ENCODE measurements around the gene ERI2.
"Not testable (repeated sequence)": the region's sequence is repeated elsewhere in the genome, so short reads cannot be mapped to it uniquely, and the experiment has no call there.

ERI2 gene

DNA sequence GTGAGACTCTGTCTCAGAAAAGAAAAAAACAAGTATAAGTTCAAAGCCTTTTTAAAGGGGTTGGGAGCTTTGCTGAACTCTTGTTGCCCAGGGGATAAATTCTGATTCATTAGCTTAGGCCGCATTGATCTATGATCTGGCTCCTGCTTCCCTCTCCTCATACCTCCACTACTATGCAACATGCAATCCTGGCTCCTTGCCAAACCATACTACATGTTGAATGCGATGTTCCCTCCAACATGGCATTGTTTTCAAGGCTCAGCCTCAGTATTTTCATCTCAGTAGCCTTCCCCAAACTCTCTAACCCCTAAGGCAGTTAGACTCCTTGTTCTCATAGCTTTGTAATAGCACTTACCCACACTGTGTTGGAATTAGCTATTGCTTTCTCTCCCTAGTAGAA lies 6.2 kb upstream of the ERI2 start:
- DNase-seq, result no peak

DNA sequence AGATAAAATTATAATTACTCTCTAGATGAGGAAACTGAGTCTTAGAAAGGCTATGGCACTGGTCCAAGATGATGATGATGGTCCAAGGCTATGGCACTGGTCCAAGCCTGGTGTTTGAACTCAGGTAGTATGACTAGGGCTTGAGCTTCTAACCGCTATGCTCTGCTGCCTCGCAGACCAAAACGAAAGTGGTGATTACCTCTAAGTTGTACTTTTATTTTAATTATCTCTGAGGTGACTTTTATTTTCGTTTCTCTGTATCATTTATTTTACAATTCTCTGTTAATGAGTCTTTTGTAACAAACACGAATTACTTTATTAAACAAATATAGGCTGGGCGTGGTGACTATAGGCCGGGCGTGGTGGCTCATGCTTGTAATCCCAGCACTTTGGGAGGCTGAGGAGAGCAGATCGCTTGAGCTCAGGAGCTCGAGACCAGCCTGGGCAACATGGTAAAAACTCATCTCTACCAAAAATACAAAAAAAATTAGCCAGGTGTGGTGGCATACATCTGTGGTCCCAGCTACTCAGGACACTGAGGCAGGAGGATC lies 5.7 kb upstream of the ERI2 start:
- DNase-seq, result no peak

DNA sequence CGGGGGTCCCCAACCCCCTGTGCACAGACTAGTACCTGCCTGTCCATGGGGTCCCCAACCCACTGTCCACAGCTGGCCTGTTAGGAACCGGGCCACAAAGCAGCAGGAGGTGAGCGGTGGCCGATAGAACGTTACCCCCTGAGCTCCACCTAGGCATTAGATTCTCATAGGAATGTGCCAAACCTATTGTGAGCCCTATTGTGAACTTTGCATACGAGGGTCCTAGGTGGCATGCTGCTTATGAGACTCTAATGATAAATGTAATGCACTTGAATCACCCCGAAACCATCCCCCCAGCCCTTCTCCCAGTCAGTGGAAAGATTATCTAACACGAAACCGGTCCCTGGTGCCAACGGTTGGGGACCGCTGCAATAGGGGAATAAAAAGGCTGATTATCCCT lies 1.6 kb upstream of the ERI2 start:
- no peak for DNase-seq

DNA sequence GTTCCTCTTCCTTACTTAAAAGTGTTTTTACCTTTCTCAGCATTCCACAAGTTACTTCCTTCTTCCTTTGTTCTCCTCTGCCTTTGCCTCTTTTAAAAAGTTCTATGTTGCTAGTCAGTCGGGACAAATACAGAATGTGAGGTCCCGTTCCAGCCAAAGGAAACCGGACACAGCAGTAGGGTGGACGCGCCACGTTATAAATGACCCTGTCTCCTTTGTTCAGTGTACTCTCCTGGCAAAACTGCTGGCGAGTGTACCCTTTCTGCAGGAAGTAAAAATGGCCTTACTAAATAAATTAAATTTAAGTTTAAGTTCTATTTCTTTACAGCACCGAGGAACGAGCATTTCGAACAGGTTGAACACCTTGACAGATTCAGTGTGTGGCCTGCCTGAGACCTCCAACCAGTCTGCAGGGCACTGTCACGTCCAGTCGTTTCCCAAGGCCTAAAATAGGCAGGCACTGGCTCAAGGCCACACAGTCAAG lies 546 bp downstream of the ERI2 start:
- DNase-seq, result not testable (repeated sequence)

DNA sequence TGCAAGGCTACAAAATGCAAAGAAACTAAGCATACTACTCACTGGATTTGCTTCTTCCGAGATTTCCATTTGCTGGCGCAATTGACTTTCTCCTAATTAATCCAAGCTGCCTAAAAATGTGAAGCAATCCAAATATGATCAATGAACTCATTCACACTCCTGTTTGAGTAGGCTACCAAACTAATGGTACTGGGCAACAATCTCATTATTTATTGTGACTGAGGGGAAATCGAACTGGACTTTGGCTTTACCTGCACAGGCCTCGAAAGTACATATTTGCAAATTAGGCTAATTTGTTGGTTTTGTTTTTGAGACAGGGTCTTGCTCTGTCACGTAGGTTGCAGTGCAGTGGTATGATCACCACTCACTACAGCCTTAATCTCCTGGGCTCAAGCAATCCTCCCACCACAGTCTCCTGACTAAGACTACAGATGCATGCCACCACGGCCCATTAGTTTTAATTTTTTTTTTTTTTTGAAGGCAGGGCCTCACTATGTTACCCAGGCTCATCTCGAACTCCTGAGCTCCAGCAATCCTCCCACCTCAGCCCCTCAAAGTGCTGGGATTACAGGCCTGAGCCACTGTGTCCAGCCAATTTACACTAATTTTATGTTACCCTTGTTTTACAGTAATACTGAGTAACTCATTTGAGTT lies 2.6 kb downstream of the ERI2 start:
- no peak for DNase-seq

DNA sequence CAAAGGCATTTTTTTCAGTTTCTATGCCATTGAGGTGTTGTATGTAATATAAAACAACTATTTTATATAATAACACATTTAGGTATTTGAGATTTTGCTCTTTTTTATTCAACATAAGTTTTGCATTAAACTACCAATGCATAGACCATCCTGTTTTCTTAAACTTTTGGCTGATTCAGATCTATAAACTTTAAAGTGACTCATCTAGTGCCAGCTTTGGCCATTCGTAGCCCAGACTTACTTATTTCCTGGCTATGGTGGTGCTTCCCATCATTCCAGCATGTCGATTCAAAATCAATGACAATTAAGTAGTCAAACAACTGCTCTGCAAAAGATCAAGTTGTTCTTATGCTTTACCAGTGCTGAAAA lies 3.1 kb downstream of the ERI2 start:
- DNase-seq, result no peak

DNA sequence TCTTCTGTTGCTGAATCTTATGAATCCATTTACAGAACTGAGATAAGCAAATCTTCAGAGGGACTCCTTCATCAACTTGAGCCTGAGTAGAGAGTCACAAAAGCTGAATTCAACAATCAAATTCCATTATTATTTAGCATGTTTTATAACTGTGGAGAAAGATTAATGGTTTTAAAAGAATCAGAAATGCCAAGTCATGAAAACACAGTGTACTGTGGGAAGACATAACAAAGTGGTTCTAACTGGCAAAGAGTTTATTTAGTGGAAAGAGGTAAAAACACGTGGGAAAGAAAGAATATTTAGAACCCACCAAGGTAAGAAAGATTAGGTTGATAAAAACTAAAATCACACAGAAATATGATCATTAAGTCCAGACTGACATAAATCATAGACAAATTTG lies 5.0 kb downstream of the ERI2 start:
- no peak for DNase-seq

DNA sequence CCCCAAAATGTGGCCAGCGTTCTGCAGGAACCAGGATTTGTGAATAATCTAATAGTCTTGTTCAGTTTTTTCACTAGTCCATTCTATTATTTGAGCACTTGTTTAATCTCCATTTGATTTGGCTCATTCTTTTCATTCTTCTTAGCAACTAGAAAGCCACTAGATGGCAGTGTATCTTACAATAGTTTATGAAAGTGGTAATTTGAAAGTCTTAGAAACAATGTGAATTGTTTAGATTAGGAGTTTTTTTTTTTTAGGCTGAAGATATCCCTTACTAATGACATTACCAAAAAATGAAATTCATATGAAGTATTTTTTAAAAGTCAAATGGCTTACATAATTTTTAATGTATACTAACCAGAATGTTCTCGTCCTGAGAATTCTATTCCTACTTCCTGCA lies 6.7 kb downstream of the ERI2 start:
- peak in 2 of 3 experiments; percentile 12 to 18 for DNase-seq

DNA sequence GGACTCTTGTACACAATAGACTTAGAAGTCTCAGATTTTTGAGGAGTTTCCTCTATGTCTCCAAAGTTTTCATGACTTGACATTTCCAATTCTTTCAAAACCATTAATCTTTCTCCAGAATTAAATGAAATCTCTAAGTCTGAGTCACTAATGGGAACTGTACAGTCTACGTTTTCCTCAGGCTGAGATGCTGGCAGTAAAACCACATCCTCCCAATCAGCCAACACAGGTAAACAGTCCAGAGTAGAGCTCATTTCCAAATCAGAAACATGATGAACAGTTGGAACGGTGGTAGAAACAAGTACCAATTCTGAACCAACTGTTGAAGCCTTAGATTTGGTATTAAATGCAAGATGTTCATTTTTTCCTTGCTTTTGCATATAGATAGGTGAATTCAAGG lies 7.9 kb downstream of the ERI2 start:
- DNase-seq, result no peak

DNA sequence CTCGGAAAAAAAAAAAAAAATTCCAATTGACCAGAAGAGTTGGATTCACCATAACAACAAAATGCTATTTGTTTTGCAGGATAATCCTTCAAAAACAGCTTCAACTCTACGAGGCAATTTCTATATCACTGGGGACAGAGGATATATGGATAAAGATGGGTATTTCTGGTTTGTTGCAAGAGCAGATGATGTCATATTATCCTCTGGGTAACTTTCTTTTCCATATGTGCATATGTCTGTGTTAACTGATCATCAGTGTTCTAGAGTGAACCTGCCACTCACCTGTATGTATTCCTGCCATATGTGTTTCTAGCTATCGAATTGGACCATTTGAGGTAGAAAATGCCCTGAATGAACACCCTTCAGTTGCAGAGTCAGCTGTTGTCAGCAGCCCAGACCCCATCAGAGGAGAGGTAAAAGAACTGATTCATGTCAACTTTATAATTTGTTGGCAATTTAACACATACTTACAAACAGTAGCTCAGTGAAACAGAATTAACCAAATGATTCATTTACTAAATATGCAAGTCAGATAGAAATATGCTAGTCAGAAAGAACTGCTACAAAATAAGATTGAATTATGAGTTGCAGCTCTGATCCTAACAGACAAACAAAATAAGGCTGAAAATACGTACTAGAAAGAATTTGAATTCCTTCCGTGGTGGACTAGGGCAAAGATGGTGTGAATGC lies 14.2 kb downstream of the ERI2 start:
- no peak for DNase-seq

DNA sequence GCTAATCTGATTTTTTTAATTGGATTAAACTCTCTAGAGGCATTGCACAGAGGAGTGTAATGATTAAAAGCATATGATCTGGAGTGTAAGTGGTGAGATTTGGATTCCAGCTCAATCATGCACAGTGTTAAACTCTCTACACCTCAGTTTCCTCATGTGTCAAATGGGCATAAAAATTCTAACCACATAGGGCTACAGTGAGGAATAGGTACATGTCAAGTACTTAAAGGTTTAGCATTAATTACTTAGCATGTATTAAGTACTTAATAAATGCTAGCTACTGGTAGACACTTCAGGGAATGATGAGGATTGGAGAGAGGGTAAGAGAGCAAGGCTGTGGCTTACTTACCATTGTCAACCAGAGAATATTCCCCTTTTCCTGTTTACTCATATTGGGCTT lies 17.1 kb downstream of the ERI2 start:
- no peak for DNase-seq

DNA sequence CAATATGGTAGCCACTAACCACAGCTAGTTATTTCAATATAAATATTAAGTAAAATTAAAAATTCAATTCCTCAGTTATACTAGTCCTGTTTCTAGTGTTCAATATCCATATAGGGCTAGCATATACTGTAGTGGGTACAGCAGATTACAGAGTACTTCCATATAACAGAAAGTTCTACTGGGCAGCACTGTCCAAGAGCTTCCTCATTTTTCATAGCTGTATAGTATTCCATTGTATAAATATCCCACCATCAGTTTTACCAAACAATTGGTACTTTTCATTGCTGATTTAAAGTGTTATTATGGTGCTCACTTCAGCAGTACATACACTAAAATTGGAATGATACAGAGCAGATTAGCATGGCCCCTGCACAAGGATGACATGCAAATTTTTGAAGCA lies 22.1 kb downstream of the ERI2 start:
- no peak for DNase-seq

DNA sequence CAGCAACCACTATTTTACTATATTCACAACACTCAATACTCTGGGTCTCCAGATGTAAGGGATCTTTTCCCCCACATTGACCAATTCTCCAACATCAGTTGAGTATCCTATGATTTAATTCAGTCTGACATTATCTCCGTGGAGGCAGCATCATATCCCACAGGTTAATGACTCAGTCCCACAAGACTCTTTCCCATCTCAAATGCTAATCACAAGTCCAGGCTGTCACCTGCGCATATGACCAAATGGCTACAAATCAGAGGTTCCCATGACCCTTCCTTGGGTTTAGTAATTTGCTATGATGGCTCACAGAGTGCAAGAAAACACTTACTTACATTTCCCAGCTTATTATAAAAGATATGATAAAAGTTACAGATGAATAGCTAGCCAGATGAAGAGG lies 23.8 kb downstream of the ERI2 start:
- DNase-seq, result no peak

DNA sequence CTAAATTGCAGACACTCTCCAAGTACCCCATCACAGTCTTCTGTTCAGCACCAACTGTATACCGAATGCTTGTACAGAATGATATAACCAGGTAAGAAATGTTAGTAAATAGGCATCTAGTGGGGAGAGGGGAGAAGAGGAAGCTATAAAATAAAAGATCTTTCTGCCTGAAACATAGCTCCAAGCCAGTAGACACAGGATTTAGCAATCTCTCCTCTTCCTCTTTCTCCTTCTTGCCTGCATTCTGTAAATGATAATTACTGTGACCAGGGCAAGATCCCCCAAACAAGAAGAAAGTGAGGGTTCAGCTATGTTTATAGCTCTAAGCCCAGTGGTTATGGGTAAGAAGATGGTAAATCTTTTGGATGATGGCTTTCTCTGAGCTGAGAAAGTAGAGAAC lies 24.6 kb downstream of the ERI2 start:
- DNase-seq, result no peak

DNA sequence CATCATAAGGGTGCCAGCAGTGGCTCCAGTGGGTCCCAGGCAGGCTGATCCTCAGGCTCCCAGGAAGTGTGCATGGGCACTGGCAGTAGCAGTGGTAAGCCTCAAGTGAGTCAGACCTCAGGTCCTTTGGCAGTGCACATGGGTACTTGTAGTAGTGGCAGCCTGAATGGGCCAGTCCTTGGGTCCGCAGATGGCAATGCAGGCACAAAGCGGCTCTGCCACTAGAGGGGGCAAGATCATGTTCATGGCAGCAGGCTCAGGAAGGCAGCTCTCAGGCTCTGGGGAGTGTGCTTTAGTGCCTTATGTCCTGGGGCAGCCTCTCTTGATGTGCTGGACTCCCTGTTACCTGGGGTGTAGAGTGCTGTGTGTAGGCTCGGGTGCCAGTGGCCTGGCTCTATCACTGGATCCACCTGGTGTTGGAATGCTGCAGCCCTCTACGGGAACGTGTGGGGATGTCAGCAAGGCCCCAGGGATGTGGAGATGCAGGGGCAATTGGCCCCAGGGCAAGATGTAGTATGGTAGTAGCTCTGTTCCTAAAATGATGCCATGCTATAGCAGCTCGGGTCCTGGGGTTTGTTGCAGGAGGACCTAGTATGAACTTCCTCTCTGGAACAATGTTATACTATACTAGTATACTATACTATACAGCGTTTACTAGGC lies 31.4 kb downstream of the ERI2 start:
- peak in 2 of 3 experiments; percentile 0 to 5 for DNase-seq

DNA sequence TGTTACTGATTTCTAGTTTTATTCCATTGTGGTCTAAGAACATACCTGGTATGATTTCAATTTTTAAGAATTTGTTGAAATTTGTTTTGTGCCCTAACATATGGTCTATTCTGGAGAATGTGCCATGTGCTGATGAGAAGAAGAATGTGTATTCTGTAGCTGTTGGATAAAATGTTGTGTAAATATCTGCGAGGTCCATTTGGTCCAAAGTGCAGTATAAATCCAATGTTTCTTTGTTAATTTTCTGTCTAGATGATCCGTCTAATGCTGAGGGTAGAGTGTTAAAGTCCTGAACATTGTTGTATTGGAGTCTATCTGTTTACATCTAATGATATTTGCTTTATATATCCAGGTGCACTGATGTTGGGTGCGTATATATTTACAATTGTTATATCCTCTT lies 32.6 kb downstream of the ERI2 start:
- no peak for DNase-seq

DNA sequence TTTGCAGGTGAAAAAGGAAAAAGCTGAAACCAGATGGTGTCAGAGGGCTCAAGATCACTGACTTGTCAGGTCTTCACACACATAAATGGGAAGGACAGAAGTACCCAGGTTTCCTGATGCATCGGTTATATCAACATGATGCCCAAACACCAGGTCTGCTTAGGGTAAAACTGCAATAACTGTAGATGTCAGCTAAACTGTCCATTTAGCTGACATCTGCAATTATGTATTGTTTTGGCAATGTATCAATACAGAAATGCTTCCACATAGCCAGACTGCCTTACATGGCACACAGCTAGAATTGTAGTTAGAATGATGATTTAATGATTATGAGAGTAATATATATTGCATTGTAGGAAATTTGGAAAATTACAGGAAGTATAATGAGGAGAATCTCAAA lies 37.5 kb downstream of the ERI2 start:
- DNase-seq, result no peak

DNA sequence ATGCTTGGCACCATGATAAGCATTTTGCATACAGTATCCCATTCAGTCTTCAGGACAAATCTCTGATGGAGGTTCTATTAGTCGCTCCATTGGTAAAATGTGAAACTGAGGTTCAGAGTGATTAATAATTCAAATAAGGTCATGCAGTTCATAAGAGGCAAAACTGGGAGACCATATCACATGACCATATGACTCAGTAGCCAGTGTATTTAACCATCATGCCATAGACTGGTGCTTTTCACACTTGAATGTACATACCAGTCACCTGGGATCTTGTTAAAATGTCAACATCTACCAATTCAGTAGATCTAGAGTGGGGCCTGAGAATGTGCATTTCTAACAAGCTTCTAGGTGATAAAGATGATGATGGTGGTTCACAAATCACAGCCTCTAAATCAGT lies 38.2 kb downstream of the ERI2 start:
- no peak for DNase-seq

DNA sequence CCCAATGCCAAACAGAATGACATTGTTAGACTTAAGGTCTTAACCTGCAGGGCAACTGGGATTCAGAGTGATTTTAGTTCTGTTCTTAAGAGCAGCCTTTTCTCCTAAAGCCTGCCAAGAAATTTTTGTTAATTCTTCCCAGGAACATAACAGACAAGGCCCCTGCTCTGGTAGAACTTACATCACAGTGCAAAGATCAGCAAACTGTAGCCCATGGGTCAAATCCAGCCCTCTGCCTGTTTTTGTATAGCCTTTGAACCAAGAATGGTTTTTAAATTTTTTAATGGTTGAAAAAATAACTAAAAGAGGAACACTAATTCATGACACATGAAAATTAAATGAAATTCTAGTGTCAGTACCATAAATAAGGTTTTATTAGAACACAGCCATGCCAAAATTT lies 38.7 kb downstream of the ERI2 start:
- no peak for DNase-seq

DNA sequence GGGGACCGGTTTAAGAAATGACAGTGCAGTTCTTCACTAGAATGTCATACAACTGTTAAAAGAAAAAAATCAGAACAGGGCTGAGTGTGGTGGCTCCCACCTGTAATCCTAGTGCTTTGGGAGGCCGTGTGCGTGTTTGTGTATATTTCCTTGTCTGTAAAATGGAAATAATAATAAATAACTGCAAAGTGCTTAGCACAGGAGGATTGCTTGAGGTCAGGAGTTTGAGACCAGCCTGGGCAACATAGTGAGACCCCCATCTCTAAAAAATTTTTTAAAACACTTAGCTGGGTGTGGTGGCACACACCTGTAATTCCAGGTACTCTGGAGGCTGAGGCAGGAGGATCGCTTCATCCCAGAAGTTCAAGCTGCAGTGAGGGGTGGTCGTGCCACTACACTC lies 40.0 kb downstream of the ERI2 start:
- DNase-seq, result no peak

DNA sequence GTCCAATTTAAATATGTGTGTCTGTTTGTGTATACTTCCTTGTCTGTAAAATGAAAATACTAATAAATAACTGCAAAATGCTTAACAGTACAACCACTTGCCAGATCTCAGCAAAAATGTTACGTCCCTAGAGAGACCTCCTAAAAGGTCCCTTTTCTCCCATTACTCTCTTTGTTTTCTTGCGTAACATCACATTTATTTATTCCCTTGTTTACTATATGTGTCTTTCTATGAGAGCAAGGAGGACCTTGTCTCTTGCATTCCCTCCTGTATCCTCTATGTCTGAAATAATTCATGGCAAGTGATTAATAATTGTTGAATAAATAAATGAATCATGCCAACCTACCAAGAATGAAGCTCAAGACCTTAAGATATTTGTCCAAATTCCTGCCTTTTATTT lies 40.5 kb downstream of the ERI2 start:
- DNase-seq, result no peak

DNA sequence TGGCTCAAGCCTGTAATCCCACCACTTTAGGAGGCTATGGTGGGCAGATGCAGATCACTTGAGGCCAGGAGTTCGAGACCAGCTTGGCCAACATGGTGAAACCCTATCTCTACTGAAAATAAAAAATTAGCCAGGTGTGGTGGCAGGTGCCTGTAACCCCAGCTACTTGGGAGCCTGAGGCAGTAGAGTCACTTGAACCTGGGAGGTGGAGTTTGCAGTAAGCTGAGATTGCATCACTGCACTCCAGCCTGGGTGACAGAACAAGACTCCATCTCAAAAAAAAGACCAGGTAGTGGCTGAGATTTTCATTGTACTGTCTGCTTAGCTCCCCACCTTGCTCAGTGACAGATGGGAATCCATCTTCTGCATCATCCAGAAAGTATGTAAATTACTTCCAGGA lies 41.8 kb downstream of the ERI2 start:
- not testable (repeated sequence) for DNase-seq

DNA sequence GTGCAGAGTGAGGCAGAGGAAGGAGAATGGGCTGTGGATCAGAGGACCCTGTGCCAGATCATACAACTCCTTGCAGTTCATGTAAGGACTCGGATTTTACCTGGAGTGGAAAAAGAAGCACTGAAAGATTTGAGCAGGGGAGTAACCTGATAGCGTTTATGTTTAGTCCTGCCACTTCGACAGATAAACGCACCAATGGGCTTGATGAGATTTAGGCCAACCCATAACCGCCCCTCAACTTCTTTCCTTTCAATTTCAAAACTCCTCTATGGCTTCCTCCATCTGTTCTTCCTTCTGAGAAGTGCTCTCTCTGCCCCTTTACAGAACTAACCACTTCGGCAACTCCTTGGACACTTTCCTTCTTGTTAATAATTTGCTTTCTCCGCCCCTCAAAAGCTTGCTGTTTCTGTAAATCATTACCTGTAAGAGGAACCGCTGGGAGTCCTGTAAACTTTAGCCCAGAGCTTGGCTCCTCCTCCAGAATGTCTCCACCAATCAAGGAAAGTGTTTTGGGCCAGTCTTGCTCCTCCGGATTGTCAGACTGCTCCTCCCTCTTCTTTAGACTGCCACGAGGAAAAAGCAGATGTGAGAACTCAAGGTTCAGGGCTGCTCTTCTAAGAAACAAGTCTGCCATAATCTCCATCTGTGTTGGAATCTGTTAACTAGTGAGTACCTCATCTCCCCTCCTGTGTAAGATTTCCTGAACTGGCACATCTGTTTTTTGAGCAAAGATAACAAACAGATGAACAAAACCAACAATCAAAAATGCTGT lies 42.6 kb downstream of the ERI2 start, which contains the start of gene ACSM3:
Gene ACSM3 (plus strand): TSS at position 554 of the 772 bp plus-strand sequence. CDS start 6,021 bp downstream, outside the sequence.
- no peak for DNase-seq

Data from NCI-H1417 (cell line).